ENCODE results near the gene TAPBP.
"Not testable (repeated sequence)": the region's sequence is repeated elsewhere in the genome, so short reads cannot be mapped to it uniquely, and the experiment has no call there.

TAPBP gene

GRCh38 chr6:33313709-33314514 lies at the start of gene TAPBP:
TAPBP (minus strand) TSS chr6:33314078; CDS start chr6:33314041, 37 bp downstream.
- Histone ChIP-seq H3K4me1 (peaks cover 19% of the 10 kb centered on the region), H3K36me3 (replicated peaks) (peaks cover 7% of the 10 kb centered on the region), H3K4me3 (peak within 1 kb of the TSS; percentile 73), H3K27me3 (ENCODE audit: low read depth) (no peaks in the 10 kb centered on the region), H3K9me3 (no peaks in the 10 kb centered on the region)
- DNase-seq (ENCODE audit: low spot score in 2 of 2): peak; percentile 38 to 63
- in situ Hi-C loops (cut with MboI; ENCODE audit: low sequenced_read_pairs): no loop called here

- H3K27me3 ChIP-seq (ENCODE audit: low read depth): peaks cover 35% of the 10 kb centered on the region
- peaks cover 14% of the 10 kb centered on the region for H3K4me1 ChIP-seq
- H3K36me3 ChIP-seq (replicated peaks); in situ Hi-C loops (cut with MboI; ENCODE audit: low sequenced_read_pairs); H3K9me3 ChIP-seq; H3K4me3 ChIP-seq; DNase-seq (ENCODE audit: low spot score in 2 of 2): not testable (repeated sequence)
These were observed 49.6 kb upstream of the TAPBP start for GRCh38 chr6:33363486-33363885.

GRCh38 chr6:33359331-33359730 lies 45.5 kb upstream of the TAPBP start:
- Histone ChIP-seq H3K9me3 (no peaks in the 10 kb centered on the region), H3K4me3 (no peak overlapping the region), H3K27me3 (ENCODE audit: low read depth) (peaks cover 47% of the 10 kb centered on the region), H3K36me3 (replicated peaks) (no peaks in the 10 kb centered on the region), H3K4me1 (peaks cover 20% of the 10 kb centered on the region)
- DNase-seq (ENCODE audit: low spot score in 2 of 2): peak in 1 of 2 experiments; percentile 98
- in situ Hi-C loops (cut with MboI; ENCODE audit: low sequenced_read_pairs): no loop called here

GRCh38 chr6:33357160-33357871 lies 43.4 kb upstream of the TAPBP start:
- peaks cover 48% of the 10 kb centered on the region for H3K27me3 ChIP-seq (ENCODE audit: low read depth)
- H3K4me1 ChIP-seq: peaks cover 20% of the 10 kb centered on the region
- in situ Hi-C loops (cut with MboI; ENCODE audit: low sequenced_read_pairs); H3K36me3 ChIP-seq (replicated peaks); H3K4me3 ChIP-seq; H3K9me3 ChIP-seq: not testable (repeated sequence)
- DNase-seq (ENCODE audit: low spot score in 2 of 2): peak; percentile 46 to 62

- Histone ChIP-seq H3K4me1 (peaks cover 20% of the 10 kb centered on the region), H3K9me3 (no peaks in the 10 kb centered on the region), H3K27me3 (ENCODE audit: low read depth) (peaks cover 48% of the 10 kb centered on the region), H3K4me3 (no peak overlapping the region), H3K36me3 (replicated peaks) (no peaks in the 10 kb centered on the region)
- no peak for DNase-seq (ENCODE audit: low spot score in 2 of 2)
- in situ Hi-C loops (cut with MboI; ENCODE audit: low sequenced_read_pairs): no loop called here
These were observed 42.4 kb upstream of the TAPBP start for GRCh38 chr6:33356295-33356694.

- peaks cover 20% of the 10 kb centered on the region for H3K4me1 ChIP-seq
- DNase-seq (ENCODE audit: low spot score in 2 of 2); H3K4me3 ChIP-seq; H3K9me3 ChIP-seq; H3K36me3 ChIP-seq (replicated peaks); in situ Hi-C loops (cut with MboI; ENCODE audit: low sequenced_read_pairs): not testable (repeated sequence)
- H3K27me3 ChIP-seq (ENCODE audit: low read depth): peaks cover 43% of the 10 kb centered on the region
These were observed 42.0 kb upstream of the TAPBP start for GRCh38 chr6:33355860-33356259.

- no peaks in the 10 kb centered on the region for H3K36me3 ChIP-seq (replicated peaks)
- H3K9me3 ChIP-seq: no peaks in the 10 kb centered on the region
- no peak overlapping the region for H3K4me3 ChIP-seq
- in situ Hi-C loops (cut with MboI; ENCODE audit: low sequenced_read_pairs): no loop called here
- H3K27me3 ChIP-seq (ENCODE audit: low read depth): peaks cover 21% of the 10 kb centered on the region
- no peak for DNase-seq (ENCODE audit: low spot score in 2 of 2)
- H3K4me1 ChIP-seq: peaks cover 6% of the 10 kb centered on the region
These were observed 33.9 kb upstream of the TAPBP start for GRCh38 chr6:33347816-33348215.

GRCh38 chr6:33346972-33347371 lies 33.1 kb upstream of the TAPBP start:
- in situ Hi-C loops (cut with MboI; ENCODE audit: low sequenced_read_pairs); H3K4me3 ChIP-seq; DNase-seq (ENCODE audit: low spot score in 2 of 2); H3K36me3 ChIP-seq (replicated peaks); H3K4me1 ChIP-seq; H3K9me3 ChIP-seq: not testable (repeated sequence)
- peaks cover 13% of the 10 kb centered on the region for H3K27me3 ChIP-seq (ENCODE audit: low read depth)

- Histone ChIP-seq H3K36me3 (replicated peaks) (no peaks in the 10 kb centered on the region), H3K4me3 (no peak overlapping the region), H3K27me3 (ENCODE audit: low read depth) (0 out of 2 replicates have a peak, but pooled peaks cover 7% of the 10 kb centered on the region), H3K9me3 (no peaks in the 10 kb centered on the region), H3K4me1 (peaks cover 6% of the 10 kb centered on the region)
- peak; percentile 68 to 69 for DNase-seq (ENCODE audit: low spot score in 2 of 2)
- in situ Hi-C loops (cut with MboI; ENCODE audit: low sequenced_read_pairs): no loop called here
These were observed 31.1 kb upstream of the TAPBP start for GRCh38 chr6:33344701-33345697.

- in situ Hi-C loops (cut with MboI; ENCODE audit: low sequenced_read_pairs): no loop called here
- no peak for DNase-seq (ENCODE audit: low spot score in 2 of 2)
- Histone ChIP-seq H3K4me1 (peaks cover 6% of the 10 kb centered on the region), H3K36me3 (replicated peaks) (no peaks in the 10 kb centered on the region), H3K4me3 (no peak overlapping the region), H3K9me3 (no peaks in the 10 kb centered on the region), H3K27me3 (ENCODE audit: low read depth) (0 out of 2 replicates have a peak, but pooled peaks cover 7% of the 10 kb centered on the region)
These were observed 30.2 kb upstream of the TAPBP start for GRCh38 chr6:33343953-33344611.

GRCh38 chr6:33343606-33343952 lies 29.7 kb upstream of the TAPBP start:
- H3K9me3 ChIP-seq; H3K4me3 ChIP-seq; DNase-seq (ENCODE audit: low spot score in 2 of 2); H3K27me3 ChIP-seq (ENCODE audit: low read depth); H3K36me3 ChIP-seq (replicated peaks); in situ Hi-C loops (cut with MboI; ENCODE audit: low sequenced_read_pairs); H3K4me1 ChIP-seq: not testable (repeated sequence)

GRCh38 chr6:33339193-33339592 lies 25.3 kb upstream of the TAPBP start:
- in situ Hi-C loops (cut with MboI; ENCODE audit: low sequenced_read_pairs): no loop called here
- H3K9me3 ChIP-seq: no peaks in the 10 kb centered on the region

GRCh38 chr6:33336495-33336894 lies 22.6 kb upstream of the TAPBP start:
- H3K36me3 ChIP-seq (replicated peaks): no peaks in the 10 kb centered on the region
- H3K4me1 ChIP-seq: no peaks in the 10 kb centered on the region
- H3K27me3 ChIP-seq (ENCODE audit: low read depth): no peaks in the 10 kb centered on the region
- no peaks in the 10 kb centered on the region for H3K9me3 ChIP-seq
- DNase-seq (ENCODE audit: low spot score in 2 of 2): no peak
- H3K4me3 ChIP-seq: no peak overlapping the region
- in situ Hi-C loops (cut with MboI; ENCODE audit: low sequenced_read_pairs): no loop called here

More at GRCh38 chr6:33339193-33339592, 25.3 kb upstream of the TAPBP start:
- no peaks in the 10 kb centered on the region for H3K36me3 ChIP-seq (replicated peaks)
- H3K4me3 ChIP-seq: no peak overlapping the region
- no peaks in the 10 kb centered on the region for H3K27me3 ChIP-seq (ENCODE audit: low read depth)
- DNase-seq (ENCODE audit: low spot score in 2 of 2): no peak
- H3K4me1 ChIP-seq: no peaks in the 10 kb centered on the region
